T follicular helper cell (primary cell): ENCODE results near the gene FAM107A.

Experiments
- DNase-seq: peaks from one replicate; pipeline ENCODE4 v3.0.0-alpha.2; 2020; ENCODE audit warnings: low read depth
- total RNA-seq, 2 experiments: gene quantifications; one replicate each; lab custom pipeline; 2026; lab: John Stamatoyannopoulos, UW

Gene FAM107A
- 0 reads per million in 2 experiments for total RNA-seq

GRCh38 chr3:58577269-58577821, at the start of gene FAM107A:
TSS of gene FAM107A (minus strand) at chr3:58577391. CDS start at chr3:58569860, 7,531 bp downstream.
- no peak for DNase-seq

- DNase-seq, result no peak
Measured at GRCh38 chr3:58625196-58625824, 48.1 kb upstream of the FAM107A start.

- DNase-seq, result no peak
Measured at GRCh38 chr3:58624550-58624949, 47.4 kb upstream of the FAM107A start.

GRCh38 chr3:58623961-58624360, 46.8 kb upstream of the FAM107A start:
- no peak for DNase-seq

GRCh38 chr3:58623478-58623877, 46.3 kb upstream of the FAM107A start:
- no peak for DNase-seq

- DNase-seq, result no peak
Measured at GRCh38 chr3:58622892-58623291, 45.7 kb upstream of the FAM107A start.

- no peak for DNase-seq
Measured at GRCh38 chr3:58622436-58622835, 45.2 kb upstream of the FAM107A start.

GRCh38 chr3:58621086-58621830, 44.1 kb upstream of the FAM107A start:
- no peak for DNase-seq

GRCh38 chr3:58620421-58620820, 43.2 kb upstream of the FAM107A start:
- no peak for DNase-seq

GRCh38 chr3:58617338-58617761, 40.2 kb upstream of the FAM107A start:
- no peak for DNase-seq

GRCh38 chr3:58613236-58614132, 36.3 kb upstream of the FAM107A start:
- DNase-seq, result no peak

GRCh38 chr3:58612830-58613229, 35.6 kb upstream of the FAM107A start:
- no peak for DNase-seq

- DNase-seq, result no peak
Measured at GRCh38 chr3:58609990-58610389, 32.8 kb upstream of the FAM107A start.

GRCh38 chr3:58608648-58609047, 31.5 kb upstream of the FAM107A start:
- no peak for DNase-seq

GRCh38 chr3:58607816-58608215, 30.6 kb upstream of the FAM107A start:
- no peak for DNase-seq

GRCh38 chr3:58606693-58607092, 29.5 kb upstream of the FAM107A start:
- DNase-seq, result no peak

- no peak for DNase-seq
Measured at GRCh38 chr3:58604031-58604430, 26.8 kb upstream of the FAM107A start.

- no peak for DNase-seq
Measured at GRCh38 chr3:58603606-58604005, 26.4 kb upstream of the FAM107A start.

GRCh38 chr3:58597770-58598310, 20.6 kb upstream of the FAM107A start:
- DNase-seq, result no peak

- no peak for DNase-seq
Measured at GRCh38 chr3:58596834-58597518, 19.8 kb upstream of the FAM107A start.

GRCh38 chr3:58594117-58594516, 16.9 kb upstream of the FAM107A start:
- DNase-seq, result no peak
